HG03571 (cell line): ENCODE data around the gene ATP6V1F.
"Not testable (repeated sequence)": the region's sequence is repeated elsewhere in the genome, so short reads cannot be mapped to it uniquely, and the experiment has no call there.

Source experiments
- ATAC-seq: cut with Tn5 transposase; IDR thresholded peaks from one replicate; pipeline ENCODE4 v1.9.1; 2021; ENCODE audit not compliant: unreplicated experiment

The ATP6V1F gene

GRCh38 chr7:128894101-128894440 lies 31.4 kb downstream of the ATP6V1F start:
- ATAC-seq, result no peak

- ATAC-seq, result no peak
Observed at GRCh38 chr7:128895320-128895719, 32.7 kb downstream of the ATP6V1F start.

- no peak for ATAC-seq
Observed at GRCh38 chr7:128899392-128899791, 36.7 kb downstream of the ATP6V1F start.

- no peak for ATAC-seq
Observed at GRCh38 chr7:128900237-128900636, 37.6 kb downstream of the ATP6V1F start.

- ATAC-seq, result no peak
Observed at GRCh38 chr7:128902761-128903585, 40.3 kb downstream of the ATP6V1F start.

- ATAC-seq, result no peak
Observed at GRCh38 chr7:128903621-128904361, 41.1 kb downstream of the ATP6V1F start.

- ATAC-seq, result no peak
Observed at GRCh38 chr7:128904381-128905197, 41.9 kb downstream of the ATP6V1F start.

- no peak for ATAC-seq
Observed at GRCh38 chr7:128906001-128906765, 43.5 kb downstream of the ATP6V1F start.

GRCh38 chr7:128906766-128907559 lies 44.3 kb downstream of the ATP6V1F start:
- no peak for ATAC-seq

GRCh38 chr7:128908750-128909624 lies 46.3 kb downstream of the ATP6V1F start:
- no peak for ATAC-seq

- ATAC-seq, result no peak
Observed at GRCh38 chr7:128909625-128910568, 47.2 kb downstream of the ATP6V1F start.

- ATAC-seq, result no peak
Observed at GRCh38 chr7:128910569-128910945, 47.9 kb downstream of the ATP6V1F start, which contains the start of gene KCP. Gene KCP, minus strand, starts transcription at chr7:128910709. Its CDS starts 33 bp downstream, at chr7:128910676.

GRCh38 chr7:128911423-128912031 lies 48.9 kb downstream of the ATP6V1F start:
- ATAC-seq, result no peak

- no peak for ATAC-seq
Observed at GRCh38 chr7:128912281-128912680, 49.6 kb downstream of the ATP6V1F start.

GRCh38 chr7:128912709-128913495 lies 50.2 kb downstream of the ATP6V1F start:
- ATAC-seq, result not testable (repeated sequence)

GRCh38 chr7:128913870-128914565 lies 51.4 kb downstream of the ATP6V1F start:
- ATAC-seq, result no peak
